CD4-positive, alpha-beta T cell treated with Interferon gamma for 1 hour (primary cell): ENCODE data around the gene LRGUK.
"Not testable (repeated sequence)": the region's sequence is repeated elsewhere in the genome, so short reads cannot be mapped to it uniquely, and the experiment has no call there.

Source experiments
- DNase-seq: peaks from one replicate; pipeline ENCODE4 v3.0.0-alpha.2; 2020

The LRGUK gene, protein sequence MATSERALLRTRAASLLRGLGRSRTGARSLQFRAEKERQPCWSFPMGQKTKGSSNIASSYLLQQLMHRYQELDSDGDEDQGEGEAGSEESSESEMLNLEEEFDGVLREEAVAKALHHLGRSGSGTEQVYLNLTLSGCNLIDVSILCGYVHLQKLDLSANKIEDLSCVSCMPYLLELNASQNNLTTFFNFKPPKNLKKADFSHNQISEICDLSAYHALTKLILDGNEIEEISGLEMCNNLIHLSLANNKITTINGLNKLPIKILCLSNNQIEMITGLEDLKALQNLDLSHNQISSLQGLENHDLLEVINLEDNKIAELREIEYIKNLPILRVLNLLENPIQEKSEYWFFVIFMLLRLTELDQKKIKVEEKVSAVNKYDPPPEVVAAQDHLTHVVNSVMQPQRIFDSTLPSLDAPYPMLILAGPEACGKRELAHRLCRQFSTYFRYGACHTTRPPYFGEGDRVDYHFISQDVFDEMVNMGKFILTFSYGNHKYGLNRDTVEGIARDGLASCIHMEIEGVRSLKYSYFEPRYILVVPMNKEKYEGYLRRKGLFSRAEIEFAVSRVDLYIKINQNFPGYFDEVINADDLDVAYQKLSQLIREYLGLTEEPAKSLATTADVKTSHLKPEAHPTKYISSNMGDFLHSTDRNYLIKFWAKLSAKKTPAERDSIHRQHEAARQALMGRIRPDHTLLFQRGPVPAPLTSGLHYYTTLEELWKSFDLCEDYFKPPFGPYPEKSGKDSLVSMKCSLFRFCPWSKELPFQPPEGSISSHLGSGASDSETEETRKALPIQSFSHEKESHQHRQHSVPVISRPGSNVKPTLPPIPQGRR

DNA sequence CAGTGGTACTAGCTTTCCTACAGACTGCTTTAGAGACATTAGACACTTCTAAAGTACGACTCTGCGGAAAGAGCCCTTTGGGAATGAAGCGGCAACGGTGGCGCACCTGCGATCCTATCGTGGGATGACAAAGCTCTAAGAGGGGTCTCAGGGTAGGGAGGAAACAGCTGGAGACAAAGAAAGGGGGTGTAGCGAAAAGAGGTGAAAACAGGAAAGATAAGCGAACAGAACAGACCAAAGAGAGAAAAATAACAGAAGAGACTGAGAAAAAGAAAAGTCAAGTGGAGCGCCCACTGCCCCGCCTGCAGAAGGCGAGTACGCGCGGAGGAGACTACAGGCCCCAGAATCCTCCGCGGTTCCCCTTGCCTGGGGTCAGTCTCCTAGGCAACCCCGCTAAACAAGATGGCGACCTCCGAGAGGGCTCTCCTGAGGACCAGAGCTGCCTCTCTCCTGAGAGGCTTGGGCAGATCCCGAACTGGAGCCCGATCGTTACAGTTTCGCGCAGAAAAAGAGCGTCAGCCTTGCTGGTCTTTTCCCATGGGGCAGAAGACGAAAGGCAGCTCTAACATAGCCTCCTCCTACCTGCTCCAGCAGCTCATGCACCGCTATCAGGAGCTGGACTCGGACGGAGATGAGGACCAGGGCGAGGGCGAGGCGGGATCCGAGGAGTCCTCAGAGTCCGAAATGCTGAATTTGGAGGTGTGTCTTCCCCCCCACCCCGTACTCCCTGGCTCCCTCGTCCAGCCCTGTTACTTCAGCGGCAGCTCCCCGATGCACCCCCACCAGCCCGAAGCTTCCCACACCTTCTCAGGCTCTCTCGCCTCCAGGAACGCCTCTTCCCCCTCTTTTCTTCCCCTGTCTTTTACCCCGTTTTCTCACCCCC, at the start of gene LRGUK:
LRGUK (plus strand) TSS at position 375 of the 883 bp plus-strand sequence; CDS start at position 403, 28 bp downstream.
- peak; percentile 82 for DNase-seq

GRCh38 chr7:134077560-134077959, 49.6 kb upstream of the LRGUK start:
- DNase-seq, result not testable (repeated sequence)

DNA sequence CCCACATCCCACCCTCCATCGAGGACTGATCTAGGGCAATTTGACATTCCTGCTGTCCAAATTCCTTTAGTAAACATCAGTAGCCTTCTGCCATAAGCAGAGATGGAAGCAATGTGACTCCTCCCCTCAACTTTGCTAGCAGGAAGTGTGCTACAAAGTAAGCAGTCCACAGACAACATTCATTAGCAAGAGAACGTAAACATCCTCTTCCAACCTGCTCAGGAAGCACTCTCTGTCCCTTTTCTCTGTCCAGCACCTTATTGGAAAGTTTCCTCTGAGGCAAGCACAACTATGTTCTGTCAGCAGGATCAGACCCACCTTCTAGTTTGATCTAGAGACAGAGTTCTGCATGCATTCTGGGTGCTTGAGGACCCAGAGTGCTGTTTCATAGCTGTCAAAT, 48.1 kb upstream of the LRGUK start:
- DNase-seq, result no peak

DNA sequence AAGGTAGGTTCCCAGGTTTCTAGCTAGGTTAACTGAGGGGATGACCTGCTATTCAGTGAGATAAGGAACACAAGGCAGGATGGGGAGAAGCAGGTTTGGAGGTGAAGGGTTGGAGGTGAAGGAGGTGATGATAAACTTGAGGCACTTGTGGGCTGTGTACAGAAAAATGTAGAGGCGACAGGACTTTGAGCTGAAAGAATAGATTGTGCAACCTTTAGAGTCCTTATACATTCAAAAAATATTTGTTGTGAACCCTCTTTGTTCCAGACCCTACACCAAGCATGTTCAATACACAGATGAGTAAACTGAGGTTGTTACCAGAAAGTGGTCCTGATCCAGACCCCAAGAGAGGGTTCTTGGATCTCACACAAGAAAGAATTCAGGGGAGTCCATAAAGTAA, 45.4 kb upstream of the LRGUK start:
- no peak for DNase-seq

DNA sequence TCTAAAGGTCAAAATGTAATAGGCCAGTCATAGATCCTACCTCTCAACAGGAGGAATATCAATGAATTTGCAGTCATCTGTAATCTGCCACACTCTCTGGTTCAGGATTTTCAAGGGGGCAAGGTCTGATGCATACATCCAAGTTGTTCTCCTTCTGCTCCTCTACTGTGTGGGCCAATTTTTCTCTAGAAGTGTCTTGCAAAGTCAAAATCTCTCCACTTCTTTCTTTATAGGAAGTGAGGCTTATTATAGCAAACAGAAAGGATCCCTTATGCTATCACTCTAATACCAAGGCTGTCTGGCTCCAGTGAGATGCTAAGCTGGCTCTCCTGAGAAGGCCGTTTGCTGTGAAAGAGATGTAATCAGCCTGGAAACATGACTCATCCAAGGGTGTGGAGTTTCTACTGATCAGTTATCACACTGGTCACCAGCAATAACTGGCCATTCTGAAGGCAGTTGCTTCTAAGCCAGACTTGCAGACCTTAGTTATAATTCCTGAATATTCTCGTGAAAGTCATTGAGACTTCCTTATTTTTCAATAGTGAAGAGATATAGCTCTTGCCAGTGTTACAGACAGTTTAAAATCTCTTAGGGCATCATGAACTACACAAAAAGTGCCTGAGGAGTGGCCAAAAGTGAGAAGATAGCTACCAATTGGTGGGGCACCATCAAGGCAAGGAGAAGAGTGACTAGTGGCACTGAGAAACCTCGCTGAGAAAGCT, 43.2 kb upstream of the LRGUK start:
- no peak for DNase-seq

- DNase-seq, result peak; percentile 13
These were observed 42.5 kb upstream of the LRGUK start for GRCh38 chr7:134084488-134085144.

DNA sequence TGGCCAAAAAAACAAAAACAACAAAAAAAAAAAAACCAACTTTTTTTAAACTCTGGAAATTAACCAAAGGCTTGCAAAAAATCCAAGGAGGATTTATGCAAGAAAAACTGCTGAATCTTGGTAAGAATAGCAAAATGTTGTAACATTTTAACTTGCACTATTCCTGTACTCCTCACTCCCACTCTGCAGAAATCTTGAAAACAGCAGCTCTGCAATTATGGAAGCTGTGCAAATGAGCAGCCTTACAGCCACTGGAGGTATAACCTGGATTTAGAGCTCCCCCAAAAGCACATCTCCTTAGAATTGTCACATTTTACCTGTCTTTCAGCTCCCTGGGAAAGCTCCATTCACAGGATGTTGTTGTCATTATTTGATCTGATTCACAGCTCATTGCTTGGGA, 41.8 kb upstream of the LRGUK start:
- DNase-seq, result no peak

GRCh38 chr7:134086998-134087735, 40.0 kb upstream of the LRGUK start:
- DNase-seq, result no peak

- DNase-seq, result no peak
These were observed 38.9 kb upstream of the LRGUK start for GRCh38 chr7:134088199-134088598.

DNA sequence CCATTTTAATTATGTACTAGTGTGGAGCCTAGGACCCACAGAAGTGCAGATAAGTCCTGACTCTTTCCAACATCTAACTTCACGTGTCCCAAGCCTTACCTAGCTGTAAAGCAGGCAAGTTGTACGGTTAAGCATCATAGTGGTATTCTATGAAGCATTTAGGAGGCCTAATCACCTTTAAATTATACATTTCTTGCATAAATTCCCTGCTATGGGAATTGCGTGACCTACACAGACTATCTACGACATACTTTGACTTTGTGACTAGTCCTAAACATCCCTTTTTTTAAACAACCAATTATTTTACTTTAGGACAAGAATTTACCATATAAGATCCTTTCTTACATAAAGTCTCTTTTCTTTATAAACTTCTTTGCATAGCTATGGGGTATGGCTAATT, 37.7 kb upstream of the LRGUK start:
- DNase-seq, result no peak

GRCh38 chr7:134098072-134098471, 29.1 kb upstream of the LRGUK start:
- no peak for DNase-seq

DNA sequence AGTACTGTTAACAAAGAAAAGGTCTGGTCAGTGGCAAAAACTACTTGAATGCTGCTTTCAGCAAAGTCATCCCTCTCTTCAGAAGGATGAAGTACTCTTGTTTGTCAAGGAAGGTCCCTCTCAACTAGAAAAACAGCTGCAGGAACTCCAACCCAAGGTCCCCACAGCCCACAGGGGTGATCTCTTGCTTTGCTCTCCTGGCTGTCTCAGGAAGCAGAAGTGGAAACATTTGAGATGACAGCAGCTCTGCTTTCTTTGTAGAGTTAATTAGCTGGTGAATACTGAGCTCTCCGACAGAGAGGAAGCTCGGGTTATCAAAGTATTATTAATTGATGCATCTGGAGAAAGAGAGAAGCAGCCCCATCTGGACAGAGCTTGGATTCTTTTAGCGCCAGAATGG, 25.4 kb upstream of the LRGUK start:
- no peak for DNase-seq

- no peak for DNase-seq
These were observed 23.0 kb upstream of the LRGUK start for GRCh38 chr7:134104166-134104565.

DNA sequence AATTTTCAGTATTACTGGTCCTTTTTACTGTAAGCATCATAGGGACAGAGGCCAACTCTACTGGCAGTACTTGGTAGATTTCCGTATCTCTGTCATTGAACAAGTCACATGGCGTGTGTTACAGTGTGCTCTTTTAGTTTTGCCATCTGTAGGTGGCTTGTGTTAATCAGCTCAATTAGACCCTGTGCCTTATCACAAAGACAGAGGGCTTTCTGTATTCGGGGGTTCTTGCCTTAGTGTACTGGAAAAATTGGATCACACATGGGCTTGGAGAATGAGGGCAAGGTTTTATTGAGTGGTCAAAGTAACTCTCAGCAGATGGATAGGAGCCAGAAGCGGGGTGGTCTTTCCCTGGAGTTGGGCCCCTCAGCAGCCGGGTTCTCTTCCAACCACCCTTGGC, 21.3 kb upstream of the LRGUK start:
- no peak for DNase-seq

DNA sequence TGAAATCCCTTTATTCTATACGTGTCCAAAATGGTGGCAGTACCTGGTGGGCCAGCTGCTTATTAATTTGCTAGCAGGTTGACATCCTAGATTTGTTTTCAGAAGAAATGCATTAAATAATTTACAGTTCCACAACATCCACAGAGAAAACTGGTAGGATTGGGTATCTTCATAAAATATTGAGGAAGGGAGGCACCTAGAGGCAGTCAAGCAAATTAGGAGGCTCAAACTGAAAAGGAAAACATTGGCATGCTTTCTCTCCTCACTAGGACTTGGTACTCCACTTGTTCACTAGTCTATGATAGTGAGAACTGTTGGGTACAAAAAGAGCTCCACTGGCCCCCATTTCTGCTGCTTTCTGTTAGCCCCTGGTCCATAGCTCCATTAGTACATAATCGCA, 18.3 kb upstream of the LRGUK start:
- no peak for DNase-seq

DNA sequence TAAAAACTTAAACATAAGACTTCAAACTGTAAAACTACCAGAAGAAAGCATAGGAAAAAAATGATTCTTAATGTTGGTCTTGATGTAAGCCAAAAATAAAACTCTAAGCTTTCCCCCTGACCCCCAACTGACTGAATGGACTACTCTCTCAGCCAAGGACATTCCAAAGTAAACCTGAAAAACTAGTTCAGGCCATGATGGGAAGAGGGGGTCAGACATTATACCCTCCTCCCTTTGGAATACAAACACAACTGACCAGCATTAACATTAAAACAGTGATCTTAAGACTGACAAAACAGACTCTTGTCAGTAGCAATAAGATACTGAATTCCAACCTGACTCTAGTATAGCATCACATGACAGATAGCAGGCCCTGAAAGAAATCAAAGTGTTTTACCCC, 13.5 kb upstream of the LRGUK start:
- no peak for DNase-seq

GRCh38 chr7:134114992-134115391, 12.1 kb upstream of the LRGUK start:
- no peak for DNase-seq

GRCh38 chr7:134120405-134120804, 6.7 kb upstream of the LRGUK start:
- DNase-seq, result no peak

DNA sequence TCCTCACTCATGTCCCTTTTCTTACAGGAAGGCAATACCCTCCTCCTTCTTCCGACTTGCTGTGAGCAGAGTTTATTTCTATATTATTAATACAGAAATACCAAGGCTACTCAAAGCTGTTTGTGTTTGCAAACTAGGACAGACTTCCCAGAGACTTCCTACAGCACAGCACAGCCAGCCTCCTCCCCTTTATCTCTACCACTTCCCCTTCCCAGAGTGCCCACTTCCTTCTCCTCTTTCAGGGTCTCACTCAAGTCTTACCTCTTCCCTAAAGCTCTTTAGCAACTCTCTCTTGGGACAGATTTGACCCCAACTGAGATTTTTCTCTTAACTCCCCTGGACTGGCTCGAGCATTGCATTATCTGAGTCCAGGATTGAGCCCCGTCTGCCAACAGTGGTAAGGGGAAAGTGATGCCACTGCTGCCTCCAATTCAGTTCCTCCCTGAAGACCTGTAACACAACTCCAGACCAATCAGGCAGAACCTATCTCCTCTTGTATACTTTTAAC, 5.5 kb upstream of the LRGUK start:
- DNase-seq, result no peak

- DNase-seq, result no peak
These were observed 4.2 kb upstream of the LRGUK start for GRCh38 chr7:134122980-134123379.

GRCh38 chr7:134126146-134126545, 994 bp upstream of the LRGUK start:
- no peak for DNase-seq
